HG02885 (cell line): Measurements from ENCODE around the gene ZNF14.
"Not testable (repeated sequence)": the region's sequence is repeated elsewhere in the genome, so short reads cannot be mapped to it uniquely, and the experiment has no call there.

Experiments
- ATAC-seq: cut with Tn5 transposase; IDR thresholded peaks from one replicate; pipeline ENCODE4 v1.9.1; 2021; ENCODE audit warnings: mild to moderate bottlenecking; ENCODE audit not compliant: unreplicated experiment, poor library complexity

Gene ZNF14

DNA sequence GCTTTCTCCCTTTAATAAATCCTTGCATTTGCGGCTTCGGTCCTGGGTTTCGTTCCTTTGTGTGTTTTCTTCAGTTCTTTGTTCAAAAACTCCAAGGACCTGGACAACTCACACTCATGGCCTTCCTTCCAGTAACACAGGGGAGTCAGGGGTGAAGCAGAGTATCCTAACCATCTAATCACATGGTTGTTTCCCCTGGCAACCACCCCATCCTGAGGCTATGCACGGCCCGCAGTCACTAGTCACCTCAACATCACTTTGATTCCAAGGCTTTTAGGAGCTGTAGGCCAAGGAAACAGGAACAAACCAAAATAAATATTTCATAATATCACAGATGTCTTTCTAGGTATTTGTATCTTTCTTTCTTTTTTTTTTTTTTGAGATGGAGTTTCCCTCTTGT, 35.3 kb downstream of the ZNF14 start:
- no peak for ATAC-seq

DNA sequence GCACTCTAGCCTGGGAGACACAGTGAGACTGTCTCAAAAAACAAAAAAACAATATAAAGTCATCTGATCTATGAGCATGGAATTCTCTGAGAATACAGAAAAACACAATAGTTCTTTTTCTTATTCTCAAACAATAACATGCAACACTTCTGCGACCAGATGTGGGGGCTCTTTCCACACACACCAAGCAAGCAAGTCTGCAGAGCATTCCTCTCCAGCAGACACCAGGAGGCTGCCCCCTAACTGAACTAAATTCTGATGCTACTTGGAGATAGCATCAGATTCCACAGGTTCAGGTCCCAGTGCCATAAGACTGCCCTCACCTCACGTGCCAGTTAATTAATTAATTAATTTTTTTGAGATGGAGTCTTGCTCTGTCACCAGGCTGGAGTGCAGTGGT, 36.5 kb downstream of the ZNF14 start:
- ATAC-seq: no peak

DNA sequence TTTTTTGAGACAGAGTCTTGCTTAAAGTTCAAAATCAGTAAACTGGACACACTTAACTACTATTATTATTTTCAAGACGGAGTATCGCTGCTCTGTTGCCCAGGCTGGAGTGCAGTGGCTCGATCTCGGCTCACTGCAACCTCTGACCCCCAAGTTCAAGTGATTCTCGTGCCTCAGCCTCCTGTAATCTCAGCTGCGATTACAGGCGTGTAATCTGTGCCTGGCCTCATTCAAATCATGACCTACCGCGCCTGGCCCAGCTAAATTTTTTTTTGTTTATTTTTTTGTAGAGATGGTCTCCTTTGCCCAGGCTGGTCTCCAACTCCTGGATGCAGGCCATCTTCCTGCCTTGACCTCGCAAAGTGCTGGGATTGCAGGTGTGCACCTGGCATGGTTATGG, 41.2 kb downstream of the ZNF14 start:
- ATAC-seq: no peak

DNA sequence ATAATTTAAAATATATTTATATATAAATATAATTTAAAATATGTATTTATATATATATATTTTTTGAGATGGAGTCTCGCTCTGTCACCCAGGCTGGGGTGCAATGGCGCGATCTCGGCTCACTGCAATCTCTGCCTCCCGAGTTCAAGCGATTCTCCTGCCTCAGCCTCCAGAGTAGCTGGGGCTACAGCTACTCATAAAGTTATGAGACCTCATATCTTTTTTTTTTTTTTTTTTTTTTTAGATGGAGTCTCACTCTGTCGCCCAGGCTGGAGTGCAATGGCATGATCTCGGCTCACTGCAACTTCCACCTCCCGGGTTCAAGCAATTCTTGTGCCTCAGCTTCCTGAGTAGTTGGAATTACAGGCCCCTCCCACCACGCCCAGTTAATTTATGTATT, 43.9 kb downstream of the ZNF14 start:
- not testable (repeated sequence) for ATAC-seq

DNA sequence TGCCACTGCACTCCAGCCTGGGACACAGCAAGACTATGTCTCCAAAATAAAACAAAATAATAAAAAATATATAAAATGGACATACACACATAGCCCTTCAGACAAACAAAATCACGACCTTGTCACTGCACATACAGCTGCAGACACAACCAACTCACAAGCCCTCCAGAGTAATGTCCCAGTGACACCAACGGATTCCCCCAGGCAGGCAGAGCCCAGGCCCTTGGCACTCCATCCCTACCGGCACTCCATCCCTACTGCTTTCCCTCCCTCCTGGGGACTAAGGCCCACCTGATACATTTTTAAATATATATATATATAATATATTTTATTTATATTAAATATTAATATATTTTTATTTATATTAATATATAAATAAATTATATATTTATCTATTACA, 45.8 kb downstream of the ZNF14 start:
- ATAC-seq: no peak

DNA sequence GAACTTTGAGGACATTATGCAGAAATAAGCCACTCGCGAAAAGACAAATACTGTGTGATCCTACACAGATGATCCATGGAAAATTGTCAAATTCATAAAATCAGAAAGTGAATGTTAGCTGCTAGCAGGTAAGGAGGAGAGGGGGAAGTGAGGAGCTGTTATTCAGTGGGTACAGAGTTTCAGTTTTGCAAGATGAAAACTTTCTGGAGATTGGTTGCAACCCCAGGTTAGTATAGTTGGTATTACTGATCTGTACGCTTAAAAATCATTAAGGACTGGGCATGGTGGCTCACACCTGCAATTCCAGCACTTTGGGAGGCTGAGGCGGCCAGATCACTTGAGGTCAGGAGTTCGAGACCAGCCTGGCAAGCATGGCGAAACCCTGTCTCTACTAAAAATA, 46.3 kb downstream of the ZNF14 start:
- ATAC-seq: no peak

DNA sequence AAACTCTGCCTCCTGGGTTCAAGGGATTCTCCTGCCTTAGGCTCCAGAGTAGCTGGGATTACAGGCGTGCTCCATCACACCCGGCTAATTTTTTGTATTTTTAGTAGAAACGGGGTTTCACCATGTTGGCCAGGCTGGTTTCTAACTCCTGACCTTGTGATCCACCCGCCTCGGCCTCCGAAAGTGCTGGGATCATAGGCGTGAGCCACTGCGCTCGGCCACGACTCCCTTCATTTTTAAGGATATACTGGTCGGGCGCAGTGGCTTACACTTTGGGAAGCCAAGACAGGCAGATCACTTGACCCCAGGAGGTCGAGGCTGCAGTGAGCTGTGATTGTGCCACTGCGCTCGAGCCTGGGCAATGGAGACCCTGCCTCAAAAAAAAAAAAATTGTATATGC, 46.8 kb downstream of the ZNF14 start:
- ATAC-seq: not testable (repeated sequence)

DNA sequence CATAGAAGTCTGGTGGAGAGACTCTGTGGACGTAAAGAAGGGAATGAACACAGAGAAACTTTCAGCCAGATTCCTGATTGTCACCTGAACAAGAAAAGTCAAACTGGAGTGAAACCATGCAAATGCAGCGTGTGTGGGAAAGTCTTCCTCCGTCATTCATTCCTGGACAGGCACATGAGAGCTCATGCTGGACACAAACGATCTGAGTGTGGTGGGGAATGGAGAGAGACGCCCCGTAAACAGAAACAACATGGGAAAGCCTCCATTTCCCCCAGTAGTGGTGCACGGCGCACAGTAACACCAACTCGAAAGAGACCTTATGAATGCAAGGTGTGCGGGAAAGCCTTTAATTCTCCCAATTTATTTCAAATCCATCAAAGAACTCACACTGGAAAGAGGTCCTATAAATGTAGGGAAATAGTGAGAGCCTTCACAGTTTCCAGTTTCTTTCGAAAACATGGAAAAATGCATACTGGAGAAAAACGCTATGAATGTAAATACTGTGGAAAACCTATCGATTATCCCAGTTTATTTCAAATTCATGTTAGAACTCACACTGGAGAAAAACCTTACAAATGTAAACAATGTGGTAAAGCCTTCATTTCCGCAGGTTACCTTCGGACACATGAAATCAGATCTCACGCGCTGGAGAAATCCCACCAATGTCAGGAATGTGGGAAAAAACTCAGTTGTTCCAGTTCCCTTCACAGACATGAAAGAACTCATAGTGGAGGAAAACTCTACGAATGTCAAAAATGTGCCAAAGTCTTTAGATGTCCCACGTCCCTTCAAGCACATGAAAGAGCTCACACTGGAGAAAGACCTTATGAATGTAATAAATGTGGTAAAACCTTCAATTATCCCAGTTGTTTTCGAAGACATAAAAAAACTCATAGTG, 53.5 kb downstream of the ZNF14 start:
- no peak for ATAC-seq

DNA sequence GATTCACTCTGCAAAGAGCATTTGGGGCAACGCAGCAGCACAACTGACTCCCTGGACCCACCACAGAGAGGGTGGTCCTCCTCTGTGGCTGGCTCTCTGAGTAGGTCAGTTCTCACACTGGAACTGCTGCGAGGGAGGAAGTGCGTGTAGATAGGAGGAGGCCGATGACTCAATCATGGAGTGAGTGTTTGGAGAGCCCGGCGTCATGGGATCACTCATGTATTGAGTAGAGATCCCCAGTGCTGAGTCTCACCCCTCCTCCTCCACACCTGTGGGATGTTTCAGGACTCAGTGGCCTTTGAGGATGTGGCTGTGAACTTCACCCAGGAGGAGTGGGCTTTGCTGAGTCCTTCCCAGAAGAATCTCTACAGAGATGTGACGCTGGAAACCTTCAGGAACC, 55.3 kb downstream of the ZNF14 start:
- ATAC-seq: no peak

DNA sequence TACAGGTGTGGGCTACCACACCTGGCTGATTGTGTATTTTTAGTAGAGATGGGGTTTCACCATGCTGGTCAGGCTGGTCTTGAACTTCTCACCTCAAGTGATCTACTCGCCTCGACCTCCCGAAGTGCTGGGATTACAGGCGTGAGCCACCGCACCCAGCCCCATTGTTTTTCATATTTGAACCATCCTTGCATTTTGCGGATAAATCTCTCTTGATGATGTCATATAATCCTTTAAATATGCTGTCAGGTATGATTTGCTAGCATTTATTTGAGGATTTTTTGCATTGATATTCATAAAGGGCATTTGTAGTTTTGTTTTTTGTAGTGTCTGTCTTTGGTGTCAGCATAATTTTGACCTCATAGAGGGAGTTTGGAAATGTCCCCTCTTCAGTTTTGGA, 58.6 kb downstream of the ZNF14 start:
- ATAC-seq: no peak

DNA sequence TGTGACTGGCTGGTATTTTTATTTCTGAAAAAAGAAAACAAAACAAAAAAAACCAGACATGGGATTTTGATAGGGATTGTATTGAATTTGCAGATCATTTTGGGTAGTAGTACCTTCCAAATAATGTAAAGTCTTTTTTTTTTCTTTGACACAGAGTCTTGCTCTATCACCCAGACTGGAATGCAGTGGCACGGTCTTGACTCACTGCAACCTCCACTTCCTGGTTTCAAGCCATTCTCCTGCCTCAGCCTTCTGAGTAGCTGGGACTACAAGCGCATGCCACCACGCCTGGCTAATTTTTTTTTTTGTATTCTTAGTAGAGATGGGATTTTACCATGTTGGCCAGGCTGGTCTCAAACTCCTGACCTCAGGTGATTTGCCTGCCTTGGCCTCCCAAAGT, 60.1 kb downstream of the ZNF14 start:
- ATAC-seq: no peak

DNA sequence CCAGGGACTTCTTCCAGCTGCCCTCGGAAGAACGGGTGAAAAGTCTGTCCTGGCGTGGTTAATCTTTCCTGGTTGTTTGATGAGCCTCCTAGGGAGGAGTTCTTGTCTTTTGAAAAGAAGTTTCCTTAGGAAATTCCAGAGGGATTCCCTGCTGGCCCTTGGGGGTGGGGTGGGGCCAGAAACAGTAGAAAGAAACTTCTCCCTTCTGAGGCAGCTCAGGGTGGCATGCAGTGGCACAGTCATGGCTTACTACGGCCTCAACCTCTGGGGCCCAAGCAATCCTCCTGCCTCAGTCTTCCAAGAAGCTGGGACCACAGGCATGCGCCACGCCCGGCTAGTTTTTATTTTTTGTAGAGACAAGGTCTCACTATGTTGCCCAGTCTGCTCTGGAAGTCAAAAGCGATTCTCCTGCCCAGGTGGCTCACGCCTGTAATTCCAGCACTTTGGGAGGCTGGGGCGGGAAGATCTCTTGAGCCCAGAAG, 62.8 kb downstream of the ZNF14 start:
- ATAC-seq: no peak

DNA sequence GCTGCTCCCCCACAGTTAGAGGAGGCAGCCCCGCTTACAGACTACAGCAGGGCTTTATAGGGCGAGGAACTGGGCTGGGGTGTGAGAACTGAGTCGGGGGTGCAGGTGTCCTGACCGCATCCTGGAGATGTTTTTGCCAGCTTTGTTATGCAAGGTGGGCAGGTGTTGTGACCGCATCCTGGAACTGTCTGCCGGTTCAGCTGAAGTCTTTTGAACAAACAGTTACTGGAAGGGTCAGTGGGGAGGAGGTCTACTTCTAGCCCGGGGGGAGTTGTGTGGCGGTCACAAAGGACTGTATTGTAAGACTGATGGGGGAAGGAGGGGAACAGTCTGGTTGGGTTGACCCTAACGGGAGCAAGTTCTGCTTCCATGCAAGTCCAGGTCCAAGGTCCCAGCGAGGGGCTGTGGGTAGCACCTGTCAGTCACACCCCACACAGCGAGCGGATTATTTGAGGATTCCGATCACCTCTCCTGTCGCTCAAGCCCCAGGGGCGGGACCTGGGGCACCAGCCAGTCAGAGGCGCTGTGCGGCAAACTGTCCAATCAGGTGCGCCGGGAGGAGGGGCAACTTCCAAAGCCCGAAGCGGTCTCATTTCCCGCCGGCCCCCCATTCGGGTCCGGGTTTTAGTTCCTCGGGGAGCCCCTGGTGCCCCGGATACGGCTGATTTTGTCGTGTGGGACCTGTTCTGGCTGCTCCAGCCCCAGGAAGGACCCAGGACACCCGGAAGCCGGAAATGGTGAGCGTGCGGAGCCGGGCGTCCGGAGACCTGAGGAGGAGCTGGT, 64.5 kb downstream of the ZNF14 start, which contains the start of gene ZNF101:
Gene ZNF101, plus strand, starts transcription at position 610 of the 783 bp plus-strand sequence. Its CDS starts 125 bp downstream, at position 735.
- ATAC-seq: peak; percentile 76

DNA sequence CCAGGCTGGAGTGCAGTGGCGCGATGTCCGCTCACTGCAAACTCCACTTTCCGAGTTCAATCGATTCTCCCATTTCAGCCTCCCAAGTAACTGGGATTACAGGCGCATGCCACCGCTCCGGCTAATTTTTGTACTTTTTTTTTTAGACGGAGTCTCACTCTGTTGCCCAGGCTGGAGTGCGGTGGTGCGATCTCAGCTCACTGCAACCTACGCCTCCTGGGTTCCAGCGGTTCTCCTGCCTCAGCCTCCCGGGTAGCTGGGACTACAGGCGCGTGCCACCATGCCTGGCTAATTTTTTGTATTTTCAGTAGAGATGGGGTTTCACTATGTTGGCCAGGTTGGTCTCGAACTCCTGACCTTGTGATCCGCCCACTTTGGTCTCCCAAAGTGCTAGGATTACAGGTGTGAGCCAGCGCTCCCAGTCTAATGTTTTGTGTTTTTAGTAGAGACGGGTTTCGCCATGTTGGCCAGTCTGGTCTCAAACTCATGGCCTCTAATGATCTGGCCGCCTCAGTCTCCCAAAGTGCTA, 67.4 kb downstream of the ZNF14 start:
- ATAC-seq: not testable (repeated sequence)

DNA sequence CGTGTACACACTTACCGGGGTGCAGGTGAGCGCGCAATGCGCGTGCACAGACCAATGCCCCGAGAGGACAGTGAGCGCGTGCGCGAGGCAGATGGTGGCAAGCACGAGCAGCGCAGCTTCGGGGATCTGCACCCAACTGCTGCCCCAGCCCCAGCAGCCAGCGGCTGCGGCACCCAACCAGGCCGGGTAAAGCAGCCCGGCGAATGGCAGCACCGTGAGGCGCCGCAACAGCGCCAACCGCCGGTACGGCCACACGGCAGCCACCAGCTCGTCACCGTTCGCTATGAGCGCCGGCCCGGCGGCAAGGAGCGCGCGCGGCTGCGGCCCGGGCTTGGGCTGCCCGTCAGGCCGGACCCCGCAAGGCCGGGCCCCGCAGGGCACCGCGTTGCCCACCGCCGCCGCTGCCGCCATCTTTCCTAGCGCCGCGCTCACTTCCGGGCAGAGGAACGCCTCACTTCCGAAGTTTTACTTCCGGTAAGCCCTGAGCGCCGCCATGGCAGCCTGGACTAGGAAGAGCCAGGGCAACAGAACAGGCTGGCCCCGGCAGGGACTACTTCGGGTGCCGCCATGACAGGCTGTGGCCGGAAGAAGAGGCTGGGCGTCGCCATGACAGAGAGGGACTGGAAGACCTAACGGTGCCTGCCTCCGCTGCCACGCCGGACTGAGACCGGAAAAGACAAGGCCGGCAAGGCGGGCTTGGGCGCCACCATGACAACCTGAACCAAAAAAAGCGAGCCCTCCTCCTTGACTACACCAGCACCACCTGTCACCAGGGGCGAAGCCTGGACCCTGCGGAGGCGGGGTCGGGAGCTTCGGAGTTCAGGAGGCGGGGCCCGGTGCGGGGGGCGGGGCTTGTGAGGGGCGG, 69.4 kb downstream of the ZNF14 start, which contains the start of gene ATP13A1:
Gene ATP13A1, minus strand, starts transcription at position 421 of the 865 bp plus-strand sequence. Its CDS starts 10 bp downstream, at position 411.
- peak; percentile 76 for ATAC-seq

DNA sequence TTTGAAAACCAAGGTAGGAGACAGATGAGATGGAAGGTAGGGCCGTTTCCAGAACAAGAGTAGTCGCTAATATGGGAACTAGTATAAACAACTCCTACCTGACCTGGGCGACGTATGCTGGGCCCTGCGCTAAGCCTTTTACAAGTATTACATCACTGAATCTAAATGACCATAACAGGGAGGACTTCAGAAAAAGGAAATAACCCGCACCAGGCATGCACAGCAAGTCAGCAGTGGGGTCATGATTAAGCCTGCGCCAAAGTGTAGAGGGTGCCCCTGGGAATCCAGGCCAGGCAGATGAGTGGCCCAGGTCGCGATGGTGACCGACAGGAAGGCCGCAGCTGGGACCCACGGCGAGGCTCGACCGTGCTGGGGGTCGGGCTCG, 70.0 kb downstream of the ZNF14 start:
- no peak for ATAC-seq

DNA sequence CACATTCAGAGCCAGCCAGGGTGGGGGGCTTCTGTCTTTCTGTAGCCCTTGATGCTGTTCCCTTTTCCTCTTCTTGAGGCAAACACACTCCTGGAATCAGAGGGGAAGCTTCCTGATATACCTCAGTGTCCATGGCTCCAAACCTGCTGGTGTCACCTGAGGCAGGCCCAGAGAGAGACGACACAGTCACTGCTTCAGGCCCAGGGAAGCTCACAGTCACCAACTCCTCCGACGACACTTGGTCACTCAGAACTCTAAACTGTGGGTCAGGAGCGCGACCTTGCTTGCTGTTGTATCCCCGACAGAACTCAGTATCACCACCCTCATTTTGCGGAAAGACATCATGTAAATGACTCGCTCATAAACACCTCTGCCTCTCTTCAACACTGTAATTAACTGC, 70.6 kb downstream of the ZNF14 start:
- no peak for ATAC-seq

DNA sequence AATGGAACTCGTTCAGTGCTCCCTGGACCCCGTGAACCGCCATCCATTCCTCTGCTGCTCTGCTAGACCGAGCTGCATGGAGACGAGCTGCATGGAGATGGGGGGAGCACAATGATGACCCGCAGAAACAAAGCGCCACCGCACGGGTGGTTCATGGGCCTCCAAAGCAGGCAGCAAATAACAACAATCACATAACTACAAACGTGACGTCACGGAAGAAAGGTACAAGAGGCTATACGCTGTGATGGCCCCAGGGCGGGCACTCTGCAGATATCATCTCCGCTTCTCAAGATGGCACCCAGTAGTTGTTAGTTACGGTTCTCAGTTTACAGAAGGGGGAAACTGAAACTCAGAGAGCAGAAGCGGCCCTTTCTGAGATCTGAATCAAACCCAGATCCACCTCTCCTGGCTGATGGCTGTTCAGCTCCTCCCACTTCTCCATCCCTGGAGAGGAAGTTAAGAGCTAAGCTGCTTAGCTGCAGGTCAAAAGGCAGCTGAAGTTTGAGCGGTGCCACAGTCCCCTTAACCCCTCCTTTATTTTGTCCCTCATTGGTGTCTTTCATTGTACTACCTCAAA, 71.1 kb downstream of the ZNF14 start:
- ATAC-seq: peak; percentile 43

DNA sequence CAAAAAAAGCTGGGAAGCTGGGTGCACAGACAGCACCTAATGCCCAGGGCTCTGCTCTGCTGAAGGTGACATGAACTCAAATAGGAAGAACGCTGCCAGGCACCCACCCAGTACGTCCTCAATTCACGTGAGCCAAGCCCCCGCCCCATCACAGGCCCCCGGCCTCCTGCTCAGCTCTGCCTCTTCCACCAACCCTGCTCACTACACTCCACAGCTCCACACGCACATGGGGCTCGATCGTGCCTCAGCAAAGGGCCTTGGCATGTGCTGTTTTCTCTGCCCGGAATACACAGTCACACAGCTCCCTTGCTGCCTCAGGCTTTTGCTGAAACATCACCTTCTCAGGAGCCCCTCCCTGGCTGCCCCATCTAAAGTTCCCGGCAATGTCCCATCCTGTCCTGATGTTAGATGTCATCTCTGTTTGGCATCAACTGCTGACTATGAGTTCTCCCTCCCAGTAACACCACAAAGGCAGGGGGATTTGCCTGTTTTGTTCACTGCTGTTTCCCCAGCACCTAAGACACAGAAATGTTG, 71.7 kb downstream of the ZNF14 start:
- no peak for ATAC-seq
